Mesendoderm (in vitro differentiated cells): Measurements from ENCODE around the gene GPR151.
"Not testable (repeated sequence)": the region's sequence is repeated elsewhere in the genome, so short reads cannot be mapped to it uniquely, and the experiment has no call there.

Source experiments
- DNase-seq: peaks from one replicate; pipeline ENCODE4 v3.0.0; 2013
- H2AK5ac ChIP-seq: 2 replicates; pipeline ENCODE4 v1.6.1; 2013; ENCODE audit warnings: low read length, inconsistent platforms
- H2BK120ac ChIP-seq: 2 replicates; pipeline ENCODE4 v1.6.1; 2013; ENCODE audit warnings: low read depth, mild to moderate bottlenecking, low read length, moderate library complexity, mixed read lengths
- H2BK15ac ChIP-seq: replicated peaks from 2 replicates; pipeline ENCODE4 v1.6.1; 2013; ENCODE audit warnings: low read depth, mild to moderate bottlenecking, moderate library complexity
- H2BK5ac ChIP-seq: 2 replicates; pipeline ENCODE4 v1.6.1; 2013; ENCODE audit warnings: low read length, inconsistent platforms
- H3K18ac ChIP-seq: 2 replicates; pipeline ENCODE4 v1.6.1; 2013; ENCODE audit warnings: mild to moderate bottlenecking, low read length, mixed read lengths
- H3K23ac ChIP-seq: one replicate; pipeline ENCODE4 v1.6.1; 2013; ENCODE audit warnings: low read length
- H3K27ac ChIP-seq: 2 replicates; pipeline ENCODE4 v1.5.1; 2013; ENCODE audit warnings: low read depth, mild to moderate bottlenecking, inconsistent platforms, low read length, moderate library complexity
- H3K27me3 ChIP-seq: 2 replicates; pipeline ENCODE4 v1.6.1; 2013; ENCODE audit warnings: low read length, control low read depth, mild to moderate bottlenecking, inconsistent platforms; ENCODE audit not compliant: insufficient read depth, poor library complexity
- H3K36me3 ChIP-seq: 2 replicates; pipeline ENCODE4 v1.6.1; 2013; ENCODE audit warnings: low read length, inconsistent platforms; ENCODE audit not compliant: control insufficient read depth, insufficient read depth
- H3K4ac ChIP-seq: one replicate; pipeline ENCODE4 v1.6.1; 2013; ENCODE audit warnings: low read depth, mild to moderate bottlenecking, low read length, moderate library complexity
- H3K4me1 ChIP-seq: 2 replicates; pipeline ENCODE4 v1.6.1; 2013; ENCODE audit warnings: low read depth, low read length, inconsistent platforms; ENCODE audit not compliant: control insufficient read depth
- H3K4me2 ChIP-seq: 2 replicates; pipeline ENCODE4 v1.6.1; 2013; ENCODE audit warnings: low read length
- H3K4me3 ChIP-seq: 2 replicates; pipeline ENCODE4 v1.5.1; 2013; ENCODE audit warnings: mild to moderate bottlenecking, low read length
- H3K56ac ChIP-seq: one replicate; pipeline ENCODE4 v1.6.1; 2013; ENCODE audit warnings: low read length
- H3K79me1 ChIP-seq: 2 replicates; pipeline ENCODE4 v1.6.1; 2013; ENCODE audit warnings: low read length, inconsistent platforms
- H3K79me2 ChIP-seq: 2 replicates; pipeline ENCODE4 v1.6.1; 2013; ENCODE audit warnings: mild to moderate bottlenecking, low read length; ENCODE audit not compliant: control insufficient read depth, insufficient read depth
- H3K9ac ChIP-seq: 2 replicates; pipeline ENCODE4 v1.6.1; 2013; ENCODE audit warnings: low read length, inconsistent platforms
- H4K5ac ChIP-seq: one replicate; pipeline ENCODE4 v1.6.1; 2013; ENCODE audit warnings: low read length
- H4K8ac ChIP-seq: one replicate; pipeline ENCODE4 v1.6.1; 2013; ENCODE audit warnings: low read depth, mild to moderate bottlenecking, control low read depth, low read length, moderate library complexity
- WGBS: extraction: QIAGEN DNeasy Blood & Tissue Kit; methylation state at CpG from one replicate; pipeline ENCODE4 v1.1.7; 2013; ENCODE audit warnings: low lambda C conversion rate, missing lambda C conversion rate; ENCODE audit not compliant: insufficient coverage; ENCODE audit errors: extremely low coverage; 5-methylcytosine and 5-hydroxymethylcytosine counted together

The GPR151 gene

DNA sequence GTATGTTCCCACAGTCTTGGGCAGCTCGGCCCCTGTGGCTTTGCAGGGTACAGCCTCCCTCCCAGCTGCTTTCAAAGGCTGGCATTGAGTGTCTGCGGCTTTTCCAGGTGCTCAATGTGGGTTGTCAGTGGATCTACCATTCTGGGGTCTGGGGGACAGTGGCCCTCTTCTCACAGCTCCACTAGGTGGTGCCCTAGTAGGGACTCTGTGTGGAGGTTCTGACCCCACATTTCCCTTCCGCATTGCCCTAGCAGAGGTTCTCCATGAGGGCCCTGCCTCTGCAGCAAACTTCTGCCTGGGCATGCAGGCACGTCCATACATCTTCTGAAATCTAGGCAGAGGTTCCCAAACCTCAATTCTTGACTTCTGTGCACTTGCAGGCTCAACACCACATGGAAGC, 40.9 kb upstream of the GPR151 start:
- H3K79me1 ChIP-seq, H3K4ac ChIP-seq, H3K36me3 ChIP-seq, H2BK5ac ChIP-seq, H3K18ac ChIP-seq, H4K5ac ChIP-seq, H2BK120ac ChIP-seq, H3K9ac ChIP-seq, DNase-seq, H3K23ac ChIP-seq, H4K8ac ChIP-seq, H3K4me3 ChIP-seq, H3K4me1 ChIP-seq, H3K4me2 ChIP-seq, H3K56ac ChIP-seq, H2AK5ac ChIP-seq, H2BK15ac ChIP-seq, H3K27ac ChIP-seq, H3K27me3 ChIP-seq, H3K79me2 ChIP-seq: not testable (repeated sequence)
- no CpG with 5 or more reads among the region's 4 CpGs for WGBS

DNA sequence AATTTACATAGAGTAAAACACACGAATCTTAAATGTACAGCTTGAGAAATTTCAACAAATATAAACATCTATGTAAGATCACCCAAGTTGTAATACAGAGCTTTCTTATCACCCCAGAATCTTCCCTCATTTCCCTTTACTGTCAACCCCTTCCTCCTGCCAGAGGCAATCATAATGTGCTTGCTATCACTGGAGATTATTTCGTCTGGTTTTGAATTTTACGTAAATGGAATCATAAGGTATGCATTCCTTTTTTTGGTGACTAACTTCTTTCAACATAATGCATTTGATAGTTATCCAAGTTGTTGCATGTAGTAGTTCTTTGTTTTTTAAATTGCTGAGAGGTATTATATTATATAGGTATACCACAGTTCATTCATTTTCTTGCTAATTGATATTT, 37.5 kb upstream of the GPR151 start:
- H3K79me1 ChIP-seq = no peaks in the 10 kb centered on the region
- H4K5ac ChIP-seq = no peak overlapping the region
- no peak overlapping the region for H3K4me3 ChIP-seq
- no peak overlapping the region for H3K9ac ChIP-seq
- no peak overlapping the region for H3K18ac ChIP-seq
- no peak overlapping the region for H3K56ac ChIP-seq
- H3K27me3 ChIP-seq = no peaks in the 10 kb centered on the region
- no peaks in the 10 kb centered on the region for H3K79me2 ChIP-seq
- no peak overlapping the region for H2BK120ac ChIP-seq
- DNase-seq = no peak
- H2BK5ac ChIP-seq = no peak overlapping the region
- WGBS = no CpG with 5 or more reads among the region's 3 CpGs
- no peak overlapping the region for H3K27ac ChIP-seq
- no peak overlapping the region for H2BK15ac ChIP-seq
- no peak overlapping the region for H3K4ac ChIP-seq
- no peak overlapping the region for H4K8ac ChIP-seq
- no peaks in the 10 kb centered on the region for H3K4me1 ChIP-seq
- no peak overlapping the region for H2AK5ac ChIP-seq
- H3K23ac ChIP-seq = no peak overlapping the region
- H3K4me2 ChIP-seq = no peak overlapping the region
- H3K36me3 ChIP-seq = no peaks in the 10 kb centered on the region

DNA sequence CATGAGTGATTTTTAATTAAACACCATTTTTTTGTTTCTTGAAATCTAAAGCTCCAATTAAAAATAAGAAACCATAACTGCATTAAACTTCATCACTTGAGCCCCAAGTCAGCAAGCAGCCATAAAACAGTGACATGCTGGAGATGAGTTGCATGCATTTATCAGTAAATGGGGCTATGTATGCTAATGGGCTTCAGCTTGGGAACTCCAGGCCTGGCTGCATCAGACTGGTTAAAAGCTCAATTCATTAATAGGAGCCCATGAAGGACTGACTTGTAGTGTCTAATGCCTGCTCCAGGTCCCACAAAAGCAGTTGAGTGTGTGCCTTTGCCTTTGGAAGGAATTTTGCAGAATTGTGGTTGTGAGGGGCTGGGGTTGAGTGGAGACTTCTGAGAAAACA, 33.6 kb upstream of the GPR151 start:
- Histone ChIP-seq H3K4me1 (no peaks in the 10 kb centered on the region), H4K5ac (no peak overlapping the region), H3K56ac (no peak overlapping the region), H2AK5ac (no peak overlapping the region), H3K9ac (no peak overlapping the region), H3K79me2 (no peaks in the 10 kb centered on the region), H4K8ac (no peak overlapping the region), H3K27me3 (no peaks in the 10 kb centered on the region), H3K4me2 (no peak overlapping the region), H3K23ac (no peak overlapping the region), H3K18ac (no peak overlapping the region), H2BK120ac (no peak overlapping the region), H3K36me3 (no peaks in the 10 kb centered on the region), H3K4ac (no peak overlapping the region), H3K4me3 (no peak overlapping the region), H3K79me1 (no peaks in the 10 kb centered on the region), H2BK5ac (no peak overlapping the region), H2BK15ac (no peak overlapping the region), H3K27ac (no peak overlapping the region)
- no peak for DNase-seq

DNA sequence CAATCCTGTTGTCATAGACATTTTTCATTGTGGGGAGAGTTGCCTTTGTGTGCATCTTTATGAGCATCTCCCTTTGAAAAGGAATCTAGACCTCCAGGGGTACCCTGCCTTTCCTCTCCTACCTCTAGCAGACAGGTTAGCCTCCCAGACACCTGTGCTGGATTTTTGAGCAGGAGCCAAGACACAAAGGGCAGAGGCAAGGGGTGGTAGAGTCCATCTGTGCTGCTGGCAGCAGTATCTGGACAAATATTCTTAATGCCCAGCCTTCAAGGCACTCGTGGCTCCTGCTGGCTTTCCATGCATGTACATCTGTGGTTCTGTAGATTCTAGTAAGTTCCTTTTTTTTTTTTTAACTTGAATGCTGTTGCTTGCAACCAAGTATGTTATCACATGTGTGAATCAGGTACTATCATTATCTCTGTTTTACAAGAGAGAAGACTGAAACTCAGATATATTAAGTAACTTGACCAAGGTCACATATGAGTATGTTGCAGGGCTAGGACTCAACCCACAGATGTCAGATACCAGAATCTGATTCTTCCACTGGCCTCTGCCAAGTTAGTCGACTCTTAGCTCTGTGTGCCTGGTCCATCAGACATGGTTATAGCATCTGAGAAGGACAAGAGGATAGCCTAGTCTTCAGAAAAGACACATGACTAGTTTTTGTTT, 32.9 kb upstream of the GPR151 start:
- Histone ChIP-seq H3K79me1 (no peaks in the 10 kb centered on the region), H2AK5ac (no peak overlapping the region), H3K18ac (no peak overlapping the region), H3K27me3 (no peaks in the 10 kb centered on the region), H3K79me2 (no peaks in the 10 kb centered on the region), H3K27ac (no peak overlapping the region), H4K5ac (no peak overlapping the region), H2BK5ac (no peak overlapping the region), H3K4me1 (no peaks in the 10 kb centered on the region), H4K8ac (no peak overlapping the region), H2BK15ac (no peak overlapping the region), H3K4ac (no peak overlapping the region), H3K4me2 (no peak overlapping the region), H3K56ac (no peak overlapping the region), H3K23ac (no peak overlapping the region), H3K36me3 (no peaks in the 10 kb centered on the region), H2BK120ac (no peak overlapping the region), H3K9ac (no peak overlapping the region), H3K4me3 (no peak overlapping the region)
- DNase-seq = no peak
- no CpG with 5 or more reads among the region's 2 CpGs for WGBS

DNA sequence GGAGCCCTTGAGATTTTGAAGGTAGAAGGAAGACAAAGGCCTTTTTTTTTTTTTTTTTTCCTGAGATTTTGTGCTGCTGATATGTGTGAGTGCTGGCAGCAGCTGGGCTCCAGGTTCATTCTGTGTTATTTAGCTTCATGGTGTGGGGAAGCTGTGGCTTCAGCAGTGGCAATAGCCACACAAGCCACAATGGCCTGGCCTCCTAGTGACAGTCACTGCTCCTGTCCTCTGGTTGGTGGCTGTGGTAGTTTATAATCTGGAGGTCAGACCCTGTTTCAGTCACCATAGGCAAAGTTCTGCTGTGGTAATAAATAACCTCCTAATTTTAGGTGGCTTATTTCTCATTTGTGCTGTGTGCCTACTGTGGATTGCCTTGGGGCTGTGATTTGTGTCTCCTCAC, 28.2 kb upstream of the GPR151 start:
- Histone ChIP-seq H2AK5ac (no peak overlapping the region), H2BK120ac (no peak overlapping the region), H3K79me1 (no peaks in the 10 kb centered on the region), H3K4me2 (no peak overlapping the region), H2BK5ac (no peak overlapping the region), H3K4me1 (no peaks in the 10 kb centered on the region), H4K8ac (no peak overlapping the region), H3K27me3 (no peaks in the 10 kb centered on the region), H3K27ac (no peak overlapping the region), H2BK15ac (no peak overlapping the region), H3K4ac (no peak overlapping the region), H3K23ac (no peak overlapping the region), H3K4me3 (no peak overlapping the region), H3K18ac (no peak overlapping the region), H4K5ac (no peak overlapping the region), H3K56ac (no peak overlapping the region), H3K36me3 (no peaks in the 10 kb centered on the region), H3K79me2 (no peaks in the 10 kb centered on the region), H3K9ac (no peak overlapping the region)
- DNase-seq = no peak
